SK-N-SH (cell line): ENCODE results near the gene SLC34A3. TPM values are rescaled to one million over a fixed set of nuclear protein-coding genes. Genes with fewer than 3 reads are reported as not detected.

Experiments used
- CTCF ChIA-PET: fragments of 300-600, 350-600 bp; formaldehyde crosslinking; extraction: SDS; loops from one replicate; lab custom pipeline; 2021; lab: Yijun Ruan, JAX
- POLR2A ChIA-PET: fragments of 350-600 bp; sonication (Branson Sonifier 250); formaldehyde crosslinking; extraction: SDS; loops from one replicate; lab custom pipeline; 2020; ENCODE audit warnings: antibody characterized with exemption, inconsistent platforms; lab: Yijun Ruan, JAX
- DNase-seq: peaks from one replicate; pipeline ENCODE4 v3.0.0; 2012
- H2AFZ ChIP-seq: fragments of 200-600 bp; sonication (generic); 2 replicates; pipeline ENCODE4 v1.8.1; 2016; ENCODE audit warnings: antibody characterized with exemption, mild to moderate bottlenecking, low read depth
- H3F3A ChIP-seq: fragments of 200-600 bp; sonication (generic); replicated peaks from 2 replicates; pipeline ENCODE3; 2016; ENCODE audit warnings: antibody characterized with exemption, mild to moderate bottlenecking; ENCODE audit not compliant: insufficient read depth
- H3K27ac ChIP-seq, 2 experiments: fragments of 200-500 bp in 1 of 2; fragments of 200-600 bp in 1 of 2; sonication (Bioruptor generic) in 1 of 2; sonication (generic), shearing (Covaris generic) in 1 of 2; 2 replicates each; pipeline versions ENCODE4 v1.5.1 to v1.6.1; 2014 to 2016; ENCODE audit warnings: low read depth in 2 of 2, inconsistent platforms in 1 of 2, low read length in 1 of 2, mild to moderate bottlenecking in 1 of 2, mixed read lengths in 1 of 2
- H3K27me3 ChIP-seq: fragments of 200-600 bp; sonication (generic), shearing (Covaris generic); 2 replicates; pipeline ENCODE4 v1.6.1; 2016; ENCODE audit warnings: mixed run types; ENCODE audit not compliant: insufficient read depth
- H3K36me3 ChIP-seq, 2 experiments: fragments of 200-500 bp in 1 of 2; fragments of 200-600 bp in 1 of 2; sonication (Bioruptor generic) in 1 of 2; sonication (generic) in 1 of 2; replicated peaks in 1 of 2; 2 replicates each; pipeline versions ENCODE3 to v1.5.1; 2014 to 2016; ENCODE audit warnings: low read length in 1 of 2, mild to moderate bottlenecking in 1 of 2; ENCODE audit not compliant: insufficient read depth in 2 of 2, control insufficient read depth in 1 of 2
- H3K4me1 ChIP-seq, 2 experiments: fragments of 200-500 bp in 1 of 2; fragments of 200-600 bp in 1 of 2; sonication (Bioruptor generic) in 1 of 2; sonication (generic), shearing (Covaris generic) in 1 of 2; 2 replicates each; pipeline versions ENCODE4 v1.5.1 to v1.6.1; 2014 to 2016; ENCODE audit warnings: low read depth in 1 of 2, low read length in 1 of 2, mixed run types in 1 of 2; ENCODE audit not compliant: insufficient read depth in 2 of 2, control insufficient read depth in 1 of 2
- H3K4me2 ChIP-seq: fragments of 200-600 bp; sonication (generic), shearing (Covaris generic); 2 replicates; pipeline ENCODE4 v1.6.1; 2017; ENCODE audit warnings: mixed run types
- H3K4me3 ChIP-seq, 2 experiments: fragments of 200-500 bp in 1 of 2; fragments of 200-600 bp in 1 of 2; sonication (Bioruptor generic) in 1 of 2; sonication (generic), shearing (Covaris generic) in 1 of 2; 2 replicates each; pipeline versions ENCODE4 v1.5.1 to v1.8.1; 2014 to 2016; ENCODE audit warnings: low read depth in 2 of 2, inconsistent platforms in 1 of 2, low read length in 1 of 2, mild to moderate bottlenecking in 1 of 2, mixed read lengths in 1 of 2, moderate library complexity in 1 of 2
- H3K79me2 ChIP-seq: fragments of 200-600 bp; sonication (generic); 2 replicates; pipeline ENCODE4 v1.8.1; 2017; ENCODE audit warnings: mild to moderate bottlenecking; ENCODE audit not compliant: insufficient read depth
- H3K9ac ChIP-seq: fragments of 200-600 bp; sonication (generic); 2 replicates; pipeline ENCODE4 v1.6.1; 2017; ENCODE audit warnings: mixed run types
- H3K9me2 ChIP-seq: fragments of 200-600 bp; sonication (generic); 2 replicates; pipeline ENCODE4 v1.6.1; 2017; ENCODE audit warnings: mixed run types
- H3K9me3 ChIP-seq: fragments of 200-600 bp; sonication (generic); 2 replicates; pipeline ENCODE4 v1.6.1; 2017; ENCODE audit warnings: mixed run types, mild to moderate bottlenecking, moderate library complexity
- H4K20me1 ChIP-seq: fragments of 200-600 bp; sonication (generic); 2 replicates; pipeline ENCODE4 v1.6.1; 2017; ENCODE audit warnings: mild to moderate bottlenecking, mixed run types; ENCODE audit not compliant: insufficient read depth
- EZH2phosphoT487 ChIP-seq: fragments of 200-600 bp; sonication (generic); IDR thresholded peaks from 2 replicates; pipeline ENCODE4 v1.6.1; 2017; ENCODE audit warnings: low read depth, mixed run types, mild to moderate bottlenecking, antibody characterized with exemption, moderate library complexity, borderline replicate concordance
- FOXM1 ChIP-seq: IDR thresholded peaks from 2 replicates; pipeline ENCODE4 v1.4.0; 2012; ENCODE audit warnings: low read depth, mild to moderate bottlenecking
- GATA2 ChIP-seq: sonication (generic); formaldehyde crosslinking; IDR thresholded peaks from 2 replicates; pipeline ENCODE4 v1.5.0; 2020; ENCODE audit warnings: mild to moderate bottlenecking, missing genetic modification reagents
- IRF3 ChIP-seq: fragments of 150-350 bp; IDR thresholded peaks from 2 replicates; pipeline ENCODE4 v1.6.1; 2016; ENCODE audit warnings: mild to moderate bottlenecking, low read depth, low read length
- MAX ChIP-seq: IDR thresholded peaks from 2 replicates; pipeline ENCODE4 v1.4.0; 2012; ENCODE audit warnings: low read depth
- MEF2A ChIP-seq: IDR thresholded peaks from 2 replicates; pipeline ENCODE4 v1.4.0; 2012; ENCODE audit warnings: low read depth, borderline replicate concordance
- MXI1 ChIP-seq: IDR thresholded peaks from 2 replicates; pipeline ENCODE4 v1.6.1; 2012; ENCODE audit warnings: mild to moderate bottlenecking, low read depth, low read length, improper control_type of control experiment
- NFIC ChIP-seq: IDR thresholded peaks from 2 replicates; pipeline ENCODE4 v1.4.0; 2012; ENCODE audit warnings: borderline replicate concordance
- PBX3 ChIP-seq: IDR thresholded peaks from 2 replicates; pipeline ENCODE4; 2012
- POLR2AphosphoS5 ChIP-seq: IDR thresholded peaks from 2 replicates; pipeline ENCODE4 v1.6.1; 2012; ENCODE audit warnings: low read depth, low read length
- RAD21 ChIP-seq: IDR thresholded peaks from 2 replicates; pipeline ENCODE4 v1.6.1; 2012; ENCODE audit warnings: mild to moderate bottlenecking, low read length
- RCOR1 ChIP-seq: fragments of 150-350 bp; IDR thresholded peaks from 2 replicates; pipeline ENCODE4 v1.6.1; 2017; ENCODE audit warnings: antibody characterized with exemption, low read length
- REST ChIP-seq: IDR thresholded peaks from 2 replicates; pipeline ENCODE4 v1.6.1; 2012; ENCODE audit warnings: mild to moderate bottlenecking, low read depth, low read length, moderate library complexity
- RFX5 ChIP-seq: IDR thresholded peaks from 2 replicates; pipeline ENCODE4 v1.6.1; 2012; ENCODE audit warnings: mild to moderate bottlenecking, improper control_type of control experiment, low read length
- SIN3A ChIP-seq: IDR thresholded peaks from 2 replicates; pipeline ENCODE4 v1.6.1; 2012; ENCODE audit warnings: low read depth, mild to moderate bottlenecking, low read length, moderate library complexity, borderline replicate concordance
- WGBS: methylation state at CpG from one replicate; pipeline ENCODE4 v1.1.6; 2017; ENCODE audit warnings: low lambda C conversion rate; 5-methylcytosine and 5-hydroxymethylcytosine counted together
- polyA plus RNA-seq, 3 experiments: library from polyadenylated mRNA; depleted of rRNA; stranded (reverse); fragments of >200 nt; gene quantifications; 2 replicates each; pipeline ENCODE4 v1.2.3, GENCODE V29; 2012
- TF ChIP-seq, protein P1 (sequence below): IDR thresholded peaks from 2 replicates; pipeline ENCODE4 v1.4.0; 2012; ENCODE audit warnings: low read depth, borderline replicate concordance

The SLC34A3 gene
- polyA plus RNA-seq, 1 of the 3 experiments (the other 2 are of a cell fraction): not detected

DNA sequence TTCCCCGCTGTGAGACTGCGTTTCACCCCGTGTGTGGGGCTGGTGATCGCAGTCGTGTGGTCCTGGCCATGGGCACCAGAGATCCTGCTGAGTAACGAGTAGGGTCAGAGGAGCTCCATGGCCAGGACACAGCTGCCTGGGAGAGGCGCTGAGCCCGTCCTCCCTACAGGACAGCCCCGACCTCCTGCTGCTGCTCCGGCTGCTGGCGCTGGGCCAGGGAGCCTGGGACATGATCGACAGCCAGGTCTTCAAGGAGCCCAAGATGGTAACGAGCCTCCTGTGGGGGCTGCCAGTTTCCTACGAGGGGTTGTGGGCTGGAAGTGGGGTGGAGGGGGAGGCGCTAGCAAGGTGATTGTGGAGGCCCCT, 35.4 kb downstream of the SLC34A3 start (continued):
- TF ChIP-seq REST (no peak), RFX5 (no peak)
- TF ChIP-seq, protein P1, sequence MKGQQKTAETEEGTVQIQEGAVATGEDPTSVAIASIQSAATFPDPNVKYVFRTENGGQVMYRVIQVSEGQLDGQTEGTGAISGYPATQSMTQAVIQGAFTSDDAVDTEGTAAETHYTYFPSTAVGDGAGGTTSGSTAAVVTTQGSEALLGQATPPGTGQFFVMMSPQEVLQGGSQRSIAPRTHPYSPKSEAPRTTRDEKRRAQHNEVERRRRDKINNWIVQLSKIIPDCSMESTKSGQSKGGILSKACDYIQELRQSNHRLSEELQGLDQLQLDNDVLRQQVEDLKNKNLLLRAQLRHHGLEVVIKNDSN: no peak

GRCh38 chr9:137266585-137267453, 36.1 kb downstream of the SLC34A3 start:
- Histone ChIP-seq H4K20me1 (no peaks in the 10 kb centered on the region), H3K27me3 (no peaks in the 10 kb centered on the region), H3K4me2 (no peak overlapping the region), H3K4me3 (no peak overlapping the region), H3F3A (peaks cover 3% of the 10 kb centered on the region), H3K9me3 (no peaks in the 10 kb centered on the region), H3K36me3 (peaks cover 19 to 46% of the 10 kb centered on the region in 2 experiments), H3K27ac (no peak overlapping the region), H2AFZ (no peak overlapping the region), H3K9ac (no peak overlapping the region), H3K4me1 (no peaks in the 10 kb centered on the region), H3K79me2 (no peaks in the 10 kb centered on the region), H3K9me2 (no peaks in the 10 kb centered on the region)
- TF ChIP-seq IRF3 (no peak), SIN3A (no peak), REST (no peak), RCOR1 (no peak), FOXM1 (no peak), MXI1 (no peak), EZH2phosphoT487 (no peak), RAD21 (no peak), POLR2AphosphoS5 (no peak), NFIC (no peak), MAX (no peak), PBX3 (no peak), GATA2 (CRISPR knock-in tag) (no peak), MEF2A (no peak)
- TF ChIP-seq, protein P1: no peak
- no peak for DNase-seq
- 89% methylated on average over 7 of the region's 34 CpGs for WGBS
- ChIA-PET POLR2A (interaction anchor here (1.1 kb wide), 1 partner anchor 26 kb away, joined by 3 read pairs; no protein-coding TSS in a partner anchor), CTCF (interaction anchor here (0.6 to 1.5 kb wide), 5 partner anchors 13 to 178 kb away, joined by 3 to 9 read pairs (median 6); no protein-coding TSS in a partner anchor)
